Liver (tissue), 9 donors: Measurements from ENCODE around the gene FUS. TPM values are rescaled to one million over a fixed set of nuclear protein-coding genes. Genes with fewer than 3 reads are reported as not detected.

Experiments used
- DNase-seq: peaks from one replicate; pipeline ENCODE4 v3.0.0-alpha.2; 2017; ENCODE audit warnings: low spot score
- H3K27ac ChIP-seq, 2 donors: one replicate each; pipeline ENCODE4 v1.7.0; 2013; ENCODE audit warnings: inconsistent platforms in 2 of 2, low read length in 2 of 2, control low read depth in 1 of 2, low read depth in 1 of 2, mild to moderate bottlenecking in 1 of 2
- H3K27me3 ChIP-seq, 4 donors: one replicate each; pipeline versions ENCODE4 v1.6.1 to v1.7.0; 2013; ENCODE audit warnings: low read length in 3 of 4, inconsistent platforms in 1 of 4, mild to moderate bottlenecking in 1 of 4, moderate library complexity in 1 of 4; ENCODE audit not compliant: control insufficient read depth in 4 of 4, insufficient read depth in 4 of 4
- H3K36me3 ChIP-seq, 4 donors: one replicate each; pipeline versions ENCODE4 v1.6.1 to v1.7.0; 2013; ENCODE audit warnings: low read length in 3 of 4, mild to moderate bottlenecking in 3 of 4, low read depth in 1 of 4, moderate library complexity in 1 of 4; ENCODE audit not compliant: control insufficient read depth in 4 of 4, insufficient read depth in 3 of 4
- H3K4me1 ChIP-seq, 4 donors: one replicate each; pipeline versions ENCODE4 v1.6.1 to v1.7.0; 2013; ENCODE audit warnings: low read length in 3 of 4, mild to moderate bottlenecking in 3 of 4, moderate library complexity in 1 of 4; ENCODE audit not compliant: control insufficient read depth in 4 of 4, insufficient read depth in 4 of 4
- H3K4me3 ChIP-seq, 3 donors: one replicate each; pipeline versions ENCODE4 v1.6.1 to v1.7.0; 2013; ENCODE audit warnings: low read length in 3 of 3, control low read depth in 1 of 3, low read depth in 1 of 3, mild to moderate bottlenecking in 1 of 3
- H3K9ac ChIP-seq, 2 donors: one replicate each; pipeline ENCODE4 v1.7.0; 2013; ENCODE audit warnings: low read length in 2 of 2, mild to moderate bottlenecking in 2 of 2, moderate library complexity in 2 of 2, control low read depth in 1 of 2, low read depth in 1 of 2
- H3K9me3 ChIP-seq, 4 donors: one replicate each; pipeline versions ENCODE4 v1.6.1 to v1.7.0; 2013; ENCODE audit warnings: low read length in 3 of 4; ENCODE audit not compliant: control insufficient read depth in 4 of 4
- ATF3 ChIP-seq: IDR thresholded peaks from 2 replicates; pipeline ENCODE4 v1.6.1; 2016; ENCODE audit warnings: antibody characterized with exemption
- EGR1 ChIP-seq, 2 donors: IDR thresholded peaks; 2 replicates each; pipeline ENCODE4 v1.6.1; 2016 to 2018; ENCODE audit warnings: antibody characterized with exemption in 2 of 2, low read depth in 2 of 2
- FOXA1 ChIP-seq: IDR thresholded peaks from 2 replicates; pipeline ENCODE4 v1.6.1; 2016; ENCODE audit warnings: antibody characterized with exemption
- FOXA2 ChIP-seq: IDR thresholded peaks from 2 replicates; pipeline ENCODE4 v1.6.1; 2016; ENCODE audit warnings: antibody characterized with exemption
- GABPA ChIP-seq, 2 donors: IDR thresholded peaks in 1 of 2; conservative IDR thresholded peaks in 1 of 2; 2 replicates each; pipeline ENCODE4 v1.6.1; 2016; ENCODE audit warnings: antibody characterized with exemption in 2 of 2, mild to moderate bottlenecking in 1 of 2, moderate library complexity in 1 of 2
- HNF4A ChIP-seq, 2 donors: conservative IDR thresholded peaks; 2 replicates each; pipeline ENCODE4 v1.6.1; 2016; ENCODE audit warnings: antibody characterized with exemption in 2 of 2, mild to moderate bottlenecking in 2 of 2
- HNF4G ChIP-seq: IDR thresholded peaks from 2 replicates; pipeline ENCODE4 v1.6.1; 2016; ENCODE audit warnings: antibody characterized with exemption
- JUND ChIP-seq, 2 donors: IDR thresholded peaks; 2 replicates each; pipeline ENCODE4 v1.6.1; 2016; ENCODE audit warnings: antibody characterized with exemption in 2 of 2
- NR2F2 ChIP-seq: IDR thresholded peaks from 2 replicates; pipeline ENCODE4 v1.6.1; 2016; ENCODE audit warnings: antibody characterized with exemption
- RAD21 ChIP-seq, 2 donors: IDR thresholded peaks; 2 replicates each; pipeline ENCODE4 v1.6.1; 2016; ENCODE audit warnings: antibody characterized with exemption in 2 of 2, mild to moderate bottlenecking in 2 of 2
- REST ChIP-seq: IDR thresholded peaks from 2 replicates; pipeline ENCODE4 v1.6.1; 2016; ENCODE audit warnings: antibody characterized with exemption, mild to moderate bottlenecking
- RXRA ChIP-seq, 2 donors: IDR thresholded peaks; 2 replicates each; pipeline ENCODE4 v1.6.1; 2017 to 2018; ENCODE audit warnings: antibody characterized with exemption in 2 of 2, mild to moderate bottlenecking in 1 of 2
- SP1 ChIP-seq: IDR thresholded peaks from 2 replicates; pipeline ENCODE4 v1.6.1; 2018; ENCODE audit warnings: antibody characterized with exemption, mild to moderate bottlenecking
- TAF1 ChIP-seq: conservative IDR thresholded peaks from 2 replicates; pipeline ENCODE4 v1.6.1; 2016; ENCODE audit warnings: antibody characterized with exemption, mild to moderate bottlenecking
- YY1 ChIP-seq: IDR thresholded peaks from 2 replicates; pipeline ENCODE4 v1.6.1; 2016; ENCODE audit warnings: antibody characterized with exemption, mild to moderate bottlenecking
- WGBS: extraction: QIAGEN DNeasy Blood & Tissue Kit; methylation state at CpG from one replicate; pipeline ENCODE4 v1.1.7; 2013; 5-methylcytosine and 5-hydroxymethylcytosine counted together
- polyA plus RNA-seq, 2 donors: library from polyadenylated mRNA; stranded (reverse) in 1 of 2; unstranded in 1 of 2; fragments of 200-250 nt in 1 of 2; fragments of >200 nt in 1 of 2; fragmentation: Nextera tagmentation in 1 of 2; extraction: Ambion mirVana in 1 of 2; gene quantifications; one replicate each; pipeline versions ENCODE4 v1.2.1 to v1.2.3, GENCODE V29; 2013 to 2015
- total RNA-seq, 2 donors: library from RNA; depleted of rRNA; stranded (reverse); fragments of >200 nt; gene quantifications; one replicate each; pipeline ENCODE4 v1.2.3, GENCODE V29; 2014
- TF ChIP-seq, protein P1 (sequence below): IDR thresholded peaks from 2 replicates; pipeline ENCODE4 v1.6.1; 2016; ENCODE audit warnings: antibody characterized with exemption
- TF ChIP-seq, protein P2 (sequence below): fragments of 150-350 bp; IDR thresholded peaks from 2 replicates; pipeline ENCODE4 v1.5.1; 2017; ENCODE audit warnings: improper control_type of control experiment, low read depth, low read length; ENCODE audit not compliant: missing input control
- TF ChIP-seq, protein P3 (sequence below): IDR thresholded peaks from 2 replicates; pipeline ENCODE4 v1.6.1; 2016; ENCODE audit warnings: antibody characterized with exemption
- donor health status: healthy.
- donor health status: healthy.
- donor health status: healthy.
- donor health status: healthy.
- donor health status: healthy.

FUS gene
- total and polyA plus RNA-seq, 4 donors: 7.5 to 51.5 (median 39.3) TPM

DNA sequence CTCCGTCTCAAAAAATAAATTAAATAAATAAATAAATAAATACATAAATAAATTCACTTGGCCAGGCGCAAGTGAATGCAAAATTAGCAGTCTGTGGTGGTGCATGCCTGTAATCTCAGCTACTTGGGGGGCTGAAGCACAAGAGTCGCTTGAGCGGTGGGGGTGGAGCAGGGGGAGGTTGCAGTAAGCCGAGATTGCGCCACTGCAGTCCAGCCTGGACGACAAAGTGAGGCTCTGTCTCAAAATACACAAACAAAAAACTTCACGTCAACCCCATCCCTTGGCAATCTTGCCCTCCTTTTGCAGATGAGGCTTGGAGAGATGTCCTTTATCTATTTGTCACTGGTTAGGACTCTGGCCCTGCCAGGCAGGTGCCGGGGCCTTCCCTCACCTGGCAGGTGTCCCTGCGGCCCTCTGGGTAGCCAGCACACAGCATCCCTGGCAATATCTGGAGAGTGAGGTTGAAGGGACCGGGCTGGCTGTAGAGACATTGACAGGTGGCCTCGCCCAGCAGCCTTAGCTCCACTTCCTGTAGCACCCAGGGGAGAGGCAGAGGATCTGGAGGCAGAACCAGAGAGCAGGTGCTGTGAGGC lies 34.4 kb upstream of the FUS start:
- Histone ChIP-seq H3K4me3 (no peak overlapping the region), H3K9me3 (no peaks in the 10 kb centered on the region), H3K36me3 (no peaks in the 10 kb centered on the region), H3K4me1 (peaks cover 13 to 23% (median 19%) of the 10 kb centered on the region in 4 donors), H3K9ac (no peak overlapping the region), H3K27ac (no peak overlapping the region), H3K27me3 (no peaks in the 10 kb centered on the region)
- no peak for DNase-seq
- 63% methylated on average over 12 of the region's 12 CpGs for WGBS
- no peak for TF ChIP-seq TAF1
- TF ChIP-seq HNF4A (conservative IDR thresholded peaks at IDR 0.05): no peak
- TF ChIP-seq FOXA1: no peak
- TF ChIP-seq, protein P1, sequence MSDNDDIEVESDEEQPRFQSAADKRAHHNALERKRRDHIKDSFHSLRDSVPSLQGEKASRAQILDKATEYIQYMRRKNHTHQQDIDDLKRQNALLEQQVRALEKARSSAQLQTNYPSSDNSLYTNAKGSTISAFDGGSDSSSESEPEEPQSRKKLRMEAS: no peak
- no peak for TF ChIP-seq GABPA (IDR thresholded peaks at IDR 0.05 in 1 of 2, conservative IDR thresholded peaks at IDR 0.05 in 1 of 2)
- TF ChIP-seq YY1: no peak
- no peak for TF ChIP-seq EGR1 (IDR thresholded peaks at IDR 0.05; ENCODE audit: low read depth in 2 of 2)
- no peak for TF ChIP-seq FOXA2
- no peak for TF ChIP-seq REST
- no peak for TF ChIP-seq SP1
- TF ChIP-seq, protein P2, sequence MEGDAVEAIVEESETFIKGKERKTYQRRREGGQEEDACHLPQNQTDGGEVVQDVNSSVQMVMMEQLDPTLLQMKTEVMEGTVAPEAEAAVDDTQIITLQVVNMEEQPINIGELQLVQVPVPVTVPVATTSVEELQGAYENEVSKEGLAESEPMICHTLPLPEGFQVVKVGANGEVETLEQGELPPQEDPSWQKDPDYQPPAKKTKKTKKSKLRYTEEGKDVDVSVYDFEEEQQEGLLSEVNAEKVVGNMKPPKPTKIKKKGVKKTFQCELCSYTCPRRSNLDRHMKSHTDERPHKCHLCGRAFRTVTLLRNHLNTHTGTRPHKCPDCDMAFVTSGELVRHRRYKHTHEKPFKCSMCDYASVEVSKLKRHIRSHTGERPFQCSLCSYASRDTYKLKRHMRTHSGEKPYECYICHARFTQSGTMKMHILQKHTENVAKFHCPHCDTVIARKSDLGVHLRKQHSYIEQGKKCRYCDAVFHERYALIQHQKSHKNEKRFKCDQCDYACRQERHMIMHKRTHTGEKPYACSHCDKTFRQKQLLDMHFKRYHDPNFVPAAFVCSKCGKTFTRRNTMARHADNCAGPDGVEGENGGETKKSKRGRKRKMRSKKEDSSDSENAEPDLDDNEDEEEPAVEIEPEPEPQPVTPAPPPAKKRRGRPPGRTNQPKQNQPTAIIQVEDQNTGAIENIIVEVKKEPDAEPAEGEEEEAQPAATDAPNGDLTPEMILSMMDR: no peak
- no peak for TF ChIP-seq RXRA (IDR thresholded peaks at IDR 0.05)
- TF ChIP-seq JUND (IDR thresholded peaks at IDR 0.05): no peak
- TF ChIP-seq, protein P3, sequence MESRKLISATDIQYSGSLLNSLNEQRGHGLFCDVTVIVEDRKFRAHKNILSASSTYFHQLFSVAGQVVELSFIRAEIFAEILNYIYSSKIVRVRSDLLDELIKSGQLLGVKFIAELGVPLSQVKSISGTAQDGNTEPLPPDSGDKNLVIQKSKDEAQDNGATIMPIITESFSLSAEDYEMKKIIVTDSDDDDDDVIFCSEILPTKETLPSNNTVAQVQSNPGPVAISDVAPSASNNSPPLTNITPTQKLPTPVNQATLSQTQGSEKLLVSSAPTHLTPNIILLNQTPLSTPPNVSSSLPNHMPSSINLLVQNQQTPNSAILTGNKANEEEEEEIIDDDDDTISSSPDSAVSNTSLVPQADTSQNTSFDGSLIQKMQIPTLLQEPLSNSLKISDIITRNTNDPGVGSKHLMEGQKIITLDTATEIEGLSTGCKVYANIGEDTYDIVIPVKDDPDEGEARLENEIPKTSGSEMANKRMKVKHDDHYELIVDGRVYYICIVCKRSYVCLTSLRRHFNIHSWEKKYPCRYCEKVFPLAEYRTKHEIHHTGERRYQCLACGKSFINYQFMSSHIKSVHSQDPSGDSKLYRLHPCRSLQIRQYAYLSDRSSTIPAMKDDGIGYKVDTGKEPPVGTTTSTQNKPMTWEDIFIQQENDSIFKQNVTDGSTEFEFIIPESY: no peak
- TF ChIP-seq ATF3: no peak
- no peak for TF ChIP-seq HNF4G
- no peak for TF ChIP-seq RAD21 (IDR thresholded peaks at IDR 0.05)
- TF ChIP-seq NR2F2: no peak
